PC-3 (cell line): Measurements from ENCODE around the gene CRAMP1. TPM values are rescaled to one million over a fixed set of nuclear protein-coding genes. Genes with fewer than 3 reads are reported as not detected.
"Not testable (repeated sequence)": the region's sequence is repeated elsewhere in the genome, so short reads cannot be mapped to it uniquely, and the experiment has no call there.

Experiments
- ATAC-seq: fragments of 200-7000 bp; cut with Tn5 transposase; 2 replicates; pipeline ENCODE4 v1.9.1; 2020; ENCODE audit warnings: mild to moderate bottlenecking, moderate library complexity
- BruUV-seq: library from RNA; stranded (reverse); fragments of 400-500 nt; replicated peaks from 2 replicates; lab custom pipeline; 2021; lab: Mats Ljungman, UMichigan
- CTCF ChIA-PET: fragments of 300-600 bp; sonication (Branson Sonifier 250); formaldehyde crosslinking; loops from one replicate; lab custom pipeline; 2022; ENCODE audit warnings: antibody characterized with exemption; lab: Charles Lee
- POLR2A ChIA-PET: fragments of 300-600 bp; sonication (Branson Sonifier 250); formaldehyde crosslinking; loops from one replicate; lab custom pipeline; 2022; ENCODE audit warnings: antibody characterized with exemption; ENCODE audit not compliant: unreplicated experiment; lab: Charles Lee
- DNase-seq: peaks from one replicate; pipeline ENCODE4 v3.0.0-alpha.2; 2015
- H2AFZ ChIP-seq: fragments of 300-600 bp; sonication (generic); 2 replicates; pipeline ENCODE4 v1.6.0; 2016; ENCODE audit warnings: antibody characterized with exemption, low read length
- H3F3A ChIP-seq: fragments of 300-600 bp; sonication (generic); one replicate; pipeline ENCODE4 v1.6.0; 2017; ENCODE audit warnings: antibody characterized with exemption, low read length, control low read depth, mild to moderate bottlenecking; ENCODE audit not compliant: unreplicated experiment
- H3K27ac ChIP-seq: fragments of 300-600 bp; sonication (generic); 2 replicates; pipeline ENCODE4 v1.5.1; 2016; ENCODE audit warnings: mild to moderate bottlenecking, low read length
- H3K27me3 ChIP-seq: fragments of 300-600 bp; sonication (generic); 2 replicates; pipeline ENCODE4 v1.6.1; 2016; ENCODE audit warnings: low read length, mixed read lengths
- H3K36me3 ChIP-seq: fragments of 300-600 bp; sonication (generic); 2 replicates; pipeline ENCODE4 v1.6.1; 2016; ENCODE audit warnings: low read depth, mixed run types, low read length, mixed read lengths
- H3K4me1 ChIP-seq: fragments of 300-600 bp; sonication (generic); 2 replicates; pipeline ENCODE4 v1.5.1; 2016; ENCODE audit warnings: low read length; ENCODE audit not compliant: insufficient read depth
- H3K4me2 ChIP-seq: fragments of 300-600 bp; sonication (generic); 2 replicates; pipeline ENCODE4 v1.6.0; 2016; ENCODE audit warnings: low read length
- H3K4me3 ChIP-seq: fragments of 300-600 bp; sonication (generic); 2 replicates; pipeline ENCODE4 v1.5.1; 2016; ENCODE audit warnings: mild to moderate bottlenecking, low read length, mixed read lengths
- H3K79me2 ChIP-seq: fragments of 300-600 bp; sonication (generic); 2 replicates; pipeline ENCODE4 v1.6.1; 2017; ENCODE audit warnings: low read length, mixed read lengths
- H3K9ac ChIP-seq: fragments of 300-600 bp; sonication (generic); 2 replicates; pipeline ENCODE4 v1.6.0; 2016; ENCODE audit warnings: mild to moderate bottlenecking, low read length
- H3K9me2 ChIP-seq: fragments of 300-600 bp; sonication (generic); replicated peaks from 2 replicates; pipeline ENCODE4 v1.6.1; 2016; ENCODE audit warnings: mixed run types, low read length, mixed read lengths
- H3K9me3 ChIP-seq: fragments of 300-600 bp; sonication (generic); 2 replicates; pipeline ENCODE4 v1.6.1; 2016; ENCODE audit warnings: low read length, mixed read lengths
- H4K20me1 ChIP-seq: fragments of 300-600 bp; sonication (generic); 2 replicates; pipeline ENCODE4 v1.6.1; 2016; ENCODE audit warnings: low read length, mixed read lengths
- EZH2 ChIP-seq: fragments of 300-600 bp; sonication (generic); IDR thresholded peaks from one replicate; pipeline ENCODE4 v1.6.1; 2017; ENCODE audit warnings: antibody characterized with exemption, mild to moderate bottlenecking, low read length; ENCODE audit not compliant: unreplicated experiment
- EZH2phosphoT487 ChIP-seq: fragments of 300-600 bp; sonication (generic); IDR thresholded peaks from 2 replicates; pipeline ENCODE4 v1.6.1; 2018; ENCODE audit warnings: mild to moderate bottlenecking, antibody characterized with exemption, low read length, borderline replicate concordance
- intact Hi-C: fragments of 100-400 bp; cut with micrococcal nuclease; formaldehyde crosslinking; loops from 2 replicates; pipeline ENCODE4 v1.9.0; 2023
- total RNA-seq: library from RNA; depleted of rRNA; stranded (reverse); fragments of >200 nt; gene quantifications from 2 replicates; pipeline ENCODE4 v1.2.3, GENCODE V29; 2014
- TF ChIP-seq, protein P1 (sequence below): fragments of 300-600 bp; sonication (generic); conservative IDR thresholded peaks from 2 replicates; pipeline ENCODE4 v1.5.1; 2017; ENCODE audit warnings: antibody characterized with exemption, low read depth, mild to moderate bottlenecking, low read length

Gene CRAMP1
- total RNA-seq, 1 experiment from 2014 or later: 8.5 TPM

DNA sequence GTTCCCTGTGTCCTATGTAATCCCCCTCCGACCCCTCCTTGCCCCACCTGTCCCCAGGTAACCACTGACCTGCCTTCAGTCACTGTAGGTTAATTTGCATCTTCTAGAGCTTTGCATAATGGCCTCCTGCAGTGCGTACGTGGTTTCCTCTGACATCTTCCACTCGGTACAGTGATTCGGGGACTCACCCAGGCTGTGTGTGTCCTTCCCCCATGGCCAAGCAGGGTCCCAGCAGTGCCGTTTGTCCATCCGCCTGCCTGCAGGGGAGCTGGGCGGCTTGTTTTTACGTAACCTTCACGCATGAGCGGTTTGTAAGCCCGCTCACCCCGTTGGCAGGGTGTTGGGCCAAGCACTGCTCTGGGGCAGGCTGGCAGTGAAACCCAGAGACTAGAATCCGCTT lies 101.8 kb downstream of the CRAMP1 start:
- peaks cover 5% of the 10 kb centered on the region; the same call in 1 of the 2 replicates for H4K20me1 ChIP-seq
- no peak overlapping the region for H3K9ac ChIP-seq
- no peak overlapping the region for H3K4me2 ChIP-seq
- BruUV-seq: no TSS peak
- ChIA-PET POLR2A (no interaction called here), CTCF (no interaction called here)
- H3K9me3 ChIP-seq: no peaks in the 10 kb centered on the region
- DNase-seq (no peak), ATAC-seq (no peak)
- H2AFZ ChIP-seq: no peak overlapping the region
- no peak overlapping the region for H3K27ac ChIP-seq
- no peaks in the 10 kb centered on the region for H3K36me3 ChIP-seq
- H3K79me2 ChIP-seq: peaks cover 75% of the 10 kb centered on the region
- no peaks in the 10 kb centered on the region for H3K27me3 ChIP-seq
- peaks cover 8% of the 10 kb centered on the region for H3K4me1 ChIP-seq
- intact Hi-C loops: no loop called here
- H3F3A ChIP-seq: peaks cover 4% of the 10 kb centered on the region
- no peak for TF ChIP-seq EZH2phosphoT487
- no peak for TF ChIP-seq EZH2
- TF ChIP-seq, protein P1, sequence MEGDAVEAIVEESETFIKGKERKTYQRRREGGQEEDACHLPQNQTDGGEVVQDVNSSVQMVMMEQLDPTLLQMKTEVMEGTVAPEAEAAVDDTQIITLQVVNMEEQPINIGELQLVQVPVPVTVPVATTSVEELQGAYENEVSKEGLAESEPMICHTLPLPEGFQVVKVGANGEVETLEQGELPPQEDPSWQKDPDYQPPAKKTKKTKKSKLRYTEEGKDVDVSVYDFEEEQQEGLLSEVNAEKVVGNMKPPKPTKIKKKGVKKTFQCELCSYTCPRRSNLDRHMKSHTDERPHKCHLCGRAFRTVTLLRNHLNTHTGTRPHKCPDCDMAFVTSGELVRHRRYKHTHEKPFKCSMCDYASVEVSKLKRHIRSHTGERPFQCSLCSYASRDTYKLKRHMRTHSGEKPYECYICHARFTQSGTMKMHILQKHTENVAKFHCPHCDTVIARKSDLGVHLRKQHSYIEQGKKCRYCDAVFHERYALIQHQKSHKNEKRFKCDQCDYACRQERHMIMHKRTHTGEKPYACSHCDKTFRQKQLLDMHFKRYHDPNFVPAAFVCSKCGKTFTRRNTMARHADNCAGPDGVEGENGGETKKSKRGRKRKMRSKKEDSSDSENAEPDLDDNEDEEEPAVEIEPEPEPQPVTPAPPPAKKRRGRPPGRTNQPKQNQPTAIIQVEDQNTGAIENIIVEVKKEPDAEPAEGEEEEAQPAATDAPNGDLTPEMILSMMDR: no peak
- H3K4me3 ChIP-seq: no peak overlapping the region
- H3K9me2 ChIP-seq: no peaks in the 10 kb centered on the region

DNA sequence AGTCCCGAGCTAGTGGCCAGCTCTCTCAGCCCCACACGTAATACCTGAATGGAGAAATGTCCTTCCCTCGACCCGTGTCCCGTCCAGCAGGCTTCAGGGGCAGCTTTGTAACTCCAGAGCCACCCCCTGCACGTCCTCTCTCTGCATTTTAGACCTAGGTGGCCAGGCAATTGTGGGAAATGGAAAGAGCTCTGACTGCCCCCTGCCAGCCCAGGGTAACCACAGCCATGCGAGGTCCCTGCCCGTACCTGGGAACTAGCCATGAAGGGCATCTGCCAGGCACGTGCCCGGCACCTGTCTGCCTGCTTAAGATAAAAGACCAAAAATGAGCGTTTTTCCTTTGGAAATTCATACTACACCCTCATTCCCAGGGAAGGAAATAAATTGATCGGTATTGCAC lies 103.1 kb downstream of the CRAMP1 start:
- no peaks in the 10 kb centered on the region for H4K20me1 ChIP-seq
- H3K79me2 ChIP-seq: peaks cover 68% of the 10 kb centered on the region
- H3K9me3 ChIP-seq: no peaks in the 10 kb centered on the region
- BruUV-seq: no TSS peak
- H3K9ac ChIP-seq: no peak overlapping the region
- no peaks in the 10 kb centered on the region for H3K9me2 ChIP-seq
- no peak overlapping the region for H3K27ac ChIP-seq
- TF ChIP-seq EZH2 (no peak), EZH2phosphoT487 (no peak)
- TF ChIP-seq, protein P1: no peak
- H3K4me3 ChIP-seq: no peak overlapping the region
- no peaks in the 10 kb centered on the region for H3K36me3 ChIP-seq
- H3K4me2 ChIP-seq: no peak overlapping the region
- DNase-seq (no peak), ATAC-seq (no peak)
- no peaks in the 10 kb centered on the region for H3K27me3 ChIP-seq
- H3K4me1 ChIP-seq: no peaks in the 10 kb centered on the region
- intact Hi-C loops: no loop called here
- CTCF ChIA-PET: no interaction called here
- POLR2A ChIA-PET: no interaction called here
- no peaks in the 10 kb centered on the region for H3F3A ChIP-seq
- H2AFZ ChIP-seq: no peak overlapping the region

GRCh38 chr16:1718236-1718635 lies 106.1 kb downstream of the CRAMP1 start:
- peaks cover 12% of the 10 kb centered on the region; the same call in 1 of the 2 replicates for H3K4me1 ChIP-seq
- H2AFZ ChIP-seq, ATAC-seq, CTCF ChIA-PET, H3K27ac ChIP-seq, DNase-seq, H3K9me2 ChIP-seq, intact Hi-C loops, POLR2A ChIA-PET, BruUV-seq, H3K36me3 ChIP-seq, H3K9ac ChIP-seq, H4K20me1 ChIP-seq, H3F3A ChIP-seq, H3K4me3 ChIP-seq, H3K9me3 ChIP-seq, H3K4me2 ChIP-seq, H3K27me3 ChIP-seq: not testable (repeated sequence)
- H3K79me2 ChIP-seq: peaks cover 49% of the 10 kb centered on the region

- H4K20me1 ChIP-seq: not testable (repeated sequence)
Observed at GRCh38 chr16:1719559-1720229, 107.5 kb downstream of the CRAMP1 start.

More at GRCh38 chr16:1719559-1720229, 107.5 kb downstream of the CRAMP1 start:
- H2AFZ ChIP-seq, POLR2A ChIA-PET, H3F3A ChIP-seq, H3K36me3 ChIP-seq, H3K4me2 ChIP-seq, ATAC-seq, DNase-seq, H3K27me3 ChIP-seq, H3K9me3 ChIP-seq, H3K4me3 ChIP-seq, intact Hi-C loops, H3K9me2 ChIP-seq, H3K9ac ChIP-seq, H3K27ac ChIP-seq, BruUV-seq: not testable (repeated sequence)
- Histone ChIP-seq H3K79me2 (peaks cover 48% of the 10 kb centered on the region), H3K4me1 (peaks cover 15% of the 10 kb centered on the region; the same call in 1 of the 2 replicates)
- CTCF ChIA-PET: interaction anchor here (0.5 kb wide), 1 partner anchor 389 kb away, joined by 3 read pairs; no protein-coding TSS in a partner anchor
